ENCODE measurements around the gene TRUB1.

The TRUB1 gene

DNA sequence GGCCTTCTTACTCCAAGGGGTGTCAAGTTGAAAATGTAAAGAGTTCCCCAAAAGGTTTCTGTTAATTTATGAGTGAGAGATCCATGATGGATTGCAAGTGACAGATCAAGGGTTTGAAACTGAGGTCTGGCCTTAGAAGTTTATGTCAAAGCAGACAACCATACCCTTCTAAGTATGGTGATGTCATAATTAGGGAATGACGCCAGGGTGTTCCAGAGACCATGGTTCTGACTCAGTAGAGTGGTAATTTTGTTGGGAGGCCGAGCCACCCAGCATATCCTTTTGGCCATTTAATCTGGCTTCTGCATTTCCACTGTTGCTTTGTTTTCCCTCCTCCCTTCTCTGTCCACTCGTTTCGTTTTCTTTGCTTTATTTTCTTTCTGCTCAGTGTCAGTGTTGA, 2.7 kb downstream of the TRUB1 start:
- H3K4me2 ChIP-seq (ENCODE audit: insufficient read depth, low read length): peak overlapping the region; percentile 82; the same call in 1 of the 2 replicates
- H3K4me1 ChIP-seq (ENCODE audit: insufficient read depth, low read length): peaks cover 22% of the 10 kb centered on the region
- H3K9ac ChIP-seq (ENCODE audit: low read depth, low read length): no peak overlapping the region
- no peaks in the 10 kb centered on the region for H3K9me3 ChIP-seq (ENCODE audit: insufficient read depth, low read length, severe bottlenecking)
- peaks cover 41% of the 10 kb centered on the region for H3K79me2 ChIP-seq (ENCODE audit: insufficient read depth, low read length)
- TF ChIP-seq EZH2 (IDR thresholded peaks at IDR 0.05; ENCODE audit: borderline replicate concordance, low read depth, low read length, severe bottlenecking) (no peak), CTCF (IDR thresholded peaks at IDR 0.05; ENCODE audit: borderline replicate concordance, extremely low read depth, low read length, poor library complexity, severe bottlenecking) (no peak)
- peaks cover 47% of the 10 kb centered on the region for H3K36me3 ChIP-seq (ENCODE audit: insufficient read depth, low read length)
- DNase-seq (no peak), ATAC-seq (ENCODE audit: insufficient read depth, low read depth) (no peak)
- H3K4me3 ChIP-seq (ENCODE audit: low read depth in 1 of 2, low read length in 2 of 2): no peak overlapping the region
- no peak overlapping the region for H2AFZ ChIP-seq (ENCODE audit: low read depth, low read length)
- no peak overlapping the region for H3K27ac ChIP-seq (ENCODE audit: low read length)
- no peaks in the 10 kb centered on the region for H3K27me3 ChIP-seq (ENCODE audit: insufficient read depth, low read length, poor library complexity)
- peaks cover 5% of the 10 kb centered on the region; the same call in 1 of the 2 replicates for H4K20me1 ChIP-seq (ENCODE audit: insufficient read depth, low read length)

GRCh38 chr10:114943000-114943399, 5.0 kb downstream of the TRUB1 start:
- no peak for DNase-seq
- peaks cover 54% of the 10 kb centered on the region for H3K79me2 ChIP-seq (ENCODE audit: insufficient read depth, low read length)
- peaks cover 17% of the 10 kb centered on the region for H3K4me1 ChIP-seq (ENCODE audit: insufficient read depth, low read length)
- no peak for ATAC-seq (ENCODE audit: insufficient read depth, low read depth)
- no peaks in the 10 kb centered on the region for H3K27me3 ChIP-seq (ENCODE audit: insufficient read depth, low read length, poor library complexity)
- no peak for TF ChIP-seq EZH2 (IDR thresholded peaks at IDR 0.05; ENCODE audit: borderline replicate concordance, low read depth, low read length, severe bottlenecking)
- no peak for TF ChIP-seq CTCF (IDR thresholded peaks at IDR 0.05; ENCODE audit: borderline replicate concordance, extremely low read depth, low read length, poor library complexity, severe bottlenecking)
- no peak overlapping the region for H3K9ac ChIP-seq (ENCODE audit: low read depth, low read length)
- peaks cover 58% of the 10 kb centered on the region for H3K36me3 ChIP-seq (ENCODE audit: insufficient read depth, low read length)
- H4K20me1 ChIP-seq (ENCODE audit: insufficient read depth, low read length): peaks cover 10% of the 10 kb centered on the region; the same call in 1 of the 2 replicates
- no peak overlapping the region for H2AFZ ChIP-seq (ENCODE audit: low read depth, low read length)
- no peak overlapping the region for H3K27ac ChIP-seq (ENCODE audit: low read length)
- H3K4me3 ChIP-seq (ENCODE audit: low read depth in 1 of 2, low read length in 2 of 2): no peak overlapping the region
- no peaks in the 10 kb centered on the region for H3K9me3 ChIP-seq (ENCODE audit: insufficient read depth, low read length, severe bottlenecking)
- no peak overlapping the region for H3K4me2 ChIP-seq (ENCODE audit: insufficient read depth, low read length)

DNA sequence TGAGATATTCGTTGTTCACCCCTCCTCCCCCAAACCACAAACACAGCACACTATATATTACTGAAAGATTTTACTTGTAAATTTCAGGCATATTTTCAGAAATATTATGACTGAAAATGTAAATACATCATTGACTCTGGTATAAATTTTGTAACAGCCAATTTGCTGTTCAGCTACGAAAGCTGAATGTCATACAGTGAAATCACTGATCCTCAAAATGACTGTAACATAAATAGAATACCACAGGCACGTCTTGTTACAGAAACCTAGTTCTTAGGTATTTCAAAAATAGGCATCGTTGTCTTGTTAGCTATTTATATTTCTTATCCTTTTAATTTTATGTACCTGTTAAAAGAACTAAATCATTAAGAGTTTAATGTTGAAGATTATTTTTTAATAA, 15.1 kb downstream of the TRUB1 start:
- peaks cover 35% of the 10 kb centered on the region for H3K79me2 ChIP-seq (ENCODE audit: insufficient read depth, low read length)
- no peak overlapping the region for H3K4me2 ChIP-seq (ENCODE audit: insufficient read depth, low read length)
- peaks cover 39% of the 10 kb centered on the region; the same call in 1 of the 2 replicates for H3K36me3 ChIP-seq (ENCODE audit: insufficient read depth, low read length)
- DNase-seq: no peak
- H3K4me3 ChIP-seq (ENCODE audit: low read depth in 1 of 2, low read length in 2 of 2): no peak overlapping the region
- H3K4me1 ChIP-seq (ENCODE audit: insufficient read depth, low read length): no peaks in the 10 kb centered on the region
- H2AFZ ChIP-seq (ENCODE audit: low read depth, low read length): no peak overlapping the region
- no peak for ATAC-seq (ENCODE audit: insufficient read depth, low read depth)
- H3K27ac ChIP-seq (ENCODE audit: low read length): no peak overlapping the region
- TF ChIP-seq CTCF (IDR thresholded peaks at IDR 0.05; ENCODE audit: borderline replicate concordance, extremely low read depth, low read length, poor library complexity, severe bottlenecking) (no peak), EZH2 (IDR thresholded peaks at IDR 0.05; ENCODE audit: borderline replicate concordance, low read depth, low read length, severe bottlenecking) (no peak)
- H3K9me3 ChIP-seq (ENCODE audit: insufficient read depth, low read length, severe bottlenecking): no peaks in the 10 kb centered on the region
- no peak overlapping the region for H3K9ac ChIP-seq (ENCODE audit: low read depth, low read length)
- H4K20me1 ChIP-seq (ENCODE audit: insufficient read depth, low read length): peaks cover 13% of the 10 kb centered on the region; the same call in 1 of the 2 replicates
- no peaks in the 10 kb centered on the region for H3K27me3 ChIP-seq (ENCODE audit: insufficient read depth, low read length, poor library complexity)

Measured in DND-41 (cell line).